Mesangial cell (primary cell): ENCODE results near the gene GFAP. TPM values are rescaled to one million over a fixed set of nuclear protein-coding genes. Genes with fewer than 3 reads are reported as not detected.

Experiments used
- total RNA-seq: library from RNA; depleted of rRNA; stranded (reverse); fragments of >200 nt; gene quantifications from 2 replicates; pipeline ENCODE4 v1.2.3, GENCODE V29; 2015

The GFAP gene
- total RNA-seq: 0.38 and 0.49 TPM in 2 replicates

GRCh38 chr17:44915321-44915726, at the start of gene GFAP:
GFAP (minus strand) TSS chr17:44915500; CDS start chr17:44915486, 14 bp downstream.

GRCh38 chr17:44947461-44948314, 32.4 kb upstream of the GFAP start, which contains the start of gene KIF18B:
KIF18B (minus strand) TSS chr17:44947773; CDS start chr17:44936344, 11,429 bp downstream.

GRCh38 chr17:44899074-44899782, 16.1 kb downstream of the GFAP start, which contains the start of gene EFTUD2:
EFTUD2 (minus strand) TSS chr17:44899445; CDS start chr17:44894521, 4,924 bp downstream.

Other genes with a start within 250 kb of the GFAP start
- 9.8 and 14.8 TPM in 2 replicates for gene CCDC43, start 225.7 kb downstream of the GFAP start, total RNA-seq
- 3.0 and 16.0 TPM in 2 replicates for gene DBF4B, start 206.8 kb downstream of the GFAP start, total RNA-seq
- 0.16 and 0.51 TPM in 2 replicates for gene ADAM11, start 156.5 kb downstream of the GFAP start, total RNA-seq
- 21.4 and 28.4 TPM in 2 replicates for gene GJC1, start 85.2 kb downstream of the GFAP start, total RNA-seq
- gene HIGD1B, start 67.6 kb downstream of the GFAP start, total RNA-seq: not detected in 2 replicates
- 70.1 and 96.8 TPM in 2 replicates for gene EFTUD2, start 16.1 kb downstream of the GFAP start, total RNA-seq
- 2.4 and 35.8 TPM in 2 replicates for gene KIF18B, start 32.3 kb upstream of the GFAP start, total RNA-seq
- gene C1QL1, start 52.8 kb upstream of the GFAP start, total RNA-seq: 2.2 TPM in 1 of 2 replicates, not detected in the other
- gene DCAKD, start 136.1 kb upstream of the GFAP start, total RNA-seq: 42.5 and 77.6 TPM in 2 replicates
- gene NMT1, start 145.8 kb upstream of the GFAP start, total RNA-seq: 66.0 and 69.9 TPM in 2 replicates
- 74.5 and 178 TPM in 2 replicates for gene PLCD3, start 217.0 kb upstream of the GFAP start, total RNA-seq
- 2.9 and 10.6 TPM in 2 replicates for gene ACBD4, start 220.2 kb upstream of the GFAP start, total RNA-seq
- 9.6 and 14.8 TPM in 2 replicates for gene HEXIM1, start 233.0 kb upstream of the GFAP start, total RNA-seq
- gene HEXIM2, start 246.4 kb upstream of the GFAP start, total RNA-seq: 5.2 and 13.4 TPM in 2 replicates